H9 (cell line): Measurements from ENCODE around the gene BDH1. TPM values are rescaled to one million over a fixed set of nuclear protein-coding genes. Genes with fewer than 3 reads are reported as not detected.

Experiments used
- DNase-seq: peaks from one replicate; pipeline ENCODE4 v3.0.0-alpha.2; 2017
- H2AFZ ChIP-seq: one replicate; pipeline ENCODE4 v1.6.1; 2013; ENCODE audit warnings: mild to moderate bottlenecking, low read length, control low read depth, moderate library complexity
- H2AK5ac ChIP-seq: 2 replicates; pipeline ENCODE4 v1.6.1; 2013; ENCODE audit warnings: low read length, control low read depth, mixed read lengths; ENCODE audit not compliant: insufficient read length
- H2BK120ac ChIP-seq: one replicate; pipeline ENCODE4 v1.6.1; 2013; ENCODE audit warnings: low read depth, mild to moderate bottlenecking, low read length, control low read depth, inconsistent platforms; ENCODE audit not compliant: poor library complexity, severe bottlenecking
- H2BK12ac ChIP-seq: 2 replicates; pipeline ENCODE4 v1.6.1; 2013; ENCODE audit warnings: low read length, control low read depth, mixed read lengths, low read depth; ENCODE audit not compliant: insufficient read length
- H2BK15ac ChIP-seq: 2 replicates; pipeline ENCODE4 v1.6.1; 2013; ENCODE audit warnings: low read depth, low read length, control low read depth
- H2BK20ac ChIP-seq: one replicate; pipeline ENCODE4 v1.6.1; 2013; ENCODE audit warnings: low read depth, mild to moderate bottlenecking, low read length, control low read depth, inconsistent platforms; ENCODE audit not compliant: poor library complexity, severe bottlenecking
- H2BK5ac ChIP-seq: 2 replicates; pipeline ENCODE4 v1.6.1; 2013; ENCODE audit warnings: low read length, control low read depth, mixed read lengths; ENCODE audit not compliant: insufficient read length
- H3K14ac ChIP-seq: 2 replicates; pipeline ENCODE4 v1.6.1; 2013; ENCODE audit warnings: low read length, control low read depth; ENCODE audit not compliant: insufficient read depth
- H3K18ac ChIP-seq: 2 replicates; pipeline ENCODE4 v1.6.1; 2013; ENCODE audit warnings: low read depth, mild to moderate bottlenecking, mixed read lengths, low read length, control low read depth; ENCODE audit not compliant: insufficient read length
- H3K23ac ChIP-seq: 2 replicates; pipeline ENCODE4 v1.6.1; 2013; ENCODE audit warnings: low read length, control low read depth, mixed read lengths, low read depth; ENCODE audit not compliant: insufficient read length
- H3K23me2 ChIP-seq: 2 replicates; pipeline ENCODE4 v1.6.1; 2013; ENCODE audit warnings: low read depth, mild to moderate bottlenecking, mixed read lengths, low read length, control low read depth; ENCODE audit not compliant: insufficient read length, poor library complexity, severe bottlenecking
- H3K27ac ChIP-seq: 2 replicates; pipeline ENCODE4 v1.5.1; 2013; ENCODE audit warnings: low read length, control low read depth, mixed read lengths, low read depth; ENCODE audit not compliant: insufficient read length
- H3K27me3 ChIP-seq: 2 replicates; pipeline ENCODE4 v1.6.1; 2013; ENCODE audit warnings: low read length, control low read depth, inconsistent platforms; ENCODE audit not compliant: insufficient read depth
- H3K4ac ChIP-seq: 2 replicates; pipeline ENCODE4 v1.6.1; 2013; ENCODE audit warnings: low read depth, mild to moderate bottlenecking, control low read depth, inconsistent platforms, low read length, moderate library complexity
- H3K4me1 ChIP-seq: 2 replicates; pipeline ENCODE4 v1.6.1; 2013; ENCODE audit warnings: low read length, control low read depth, inconsistent platforms; ENCODE audit not compliant: insufficient read depth
- H3K4me2 ChIP-seq: 2 replicates; pipeline ENCODE4 v1.6.1; 2013; ENCODE audit warnings: low read length, control low read depth, mixed read lengths; ENCODE audit not compliant: insufficient read length, insufficient read depth
- H3K56ac ChIP-seq: 2 replicates; pipeline ENCODE4 v1.6.1; 2013; ENCODE audit warnings: low read depth, mild to moderate bottlenecking, mixed read lengths, low read length, control low read depth; ENCODE audit not compliant: insufficient read length
- H3K79me1 ChIP-seq: 2 replicates; pipeline ENCODE4 v1.6.1; 2013; ENCODE audit warnings: low read depth, mild to moderate bottlenecking, moderate library complexity, low read length, control low read depth, inconsistent platforms; ENCODE audit not compliant: insufficient read depth, poor library complexity, severe bottlenecking
- H3K79me2 ChIP-seq: 2 replicates; pipeline ENCODE4 v1.6.1; 2013; ENCODE audit warnings: low read length, control low read depth, inconsistent platforms; ENCODE audit not compliant: insufficient read depth
- H3K9ac ChIP-seq: 2 replicates; pipeline ENCODE4 v1.6.1; 2013; ENCODE audit warnings: low read length, control low read depth, mixed read lengths; ENCODE audit not compliant: insufficient read length; ENCODE audit errors: extremely low read depth
- H3K9me3 ChIP-seq: one replicate; pipeline ENCODE4 v1.6.1; 2013; ENCODE audit warnings: low read depth, low read length, inconsistent platforms; ENCODE audit not compliant: control insufficient read depth
- H3T11ph ChIP-seq: one replicate; pipeline ENCODE4 v1.6.1; 2013; ENCODE audit warnings: mild to moderate bottlenecking, low read length, control low read depth, inconsistent platforms
- H4K20me1 ChIP-seq: one replicate; pipeline ENCODE4 v1.6.1; 2013; ENCODE audit not compliant: control insufficient read depth, insufficient read length, insufficient read depth
- H4K5ac ChIP-seq: 2 replicates; pipeline ENCODE4 v1.6.1; 2013; ENCODE audit warnings: low read depth, mild to moderate bottlenecking, mixed read lengths, low read length, control low read depth; ENCODE audit not compliant: insufficient read length
- H4K8ac ChIP-seq: replicated peaks from 2 replicates; pipeline ENCODE4 v1.6.1; 2013; ENCODE audit warnings: low read length, control low read depth, mixed read lengths, low read depth; ENCODE audit not compliant: insufficient read length
- H4K91ac ChIP-seq: 2 replicates; pipeline ENCODE4 v1.6.1; 2013; ENCODE audit warnings: low read depth, mild to moderate bottlenecking, moderate library complexity, mixed read lengths, low read length, control low read depth; ENCODE audit not compliant: insufficient read length
- H3K27ac Mint-ChIP-seq, 3 experiments: 2 replicates in 2 of 3; 3 replicates in 1 of 3; pipeline ENCODE4 v1.8.0; 2020 to 2021; ENCODE audit warnings: mixed read lengths in 3 of 3, mild to moderate bottlenecking in 1 of 3, moderate library complexity in 1 of 3
- H3K27me3 Mint-ChIP-seq: 2 replicates; pipeline ENCODE4 v1.8.0; 2021; ENCODE audit warnings: low read depth, mild to moderate bottlenecking, moderate library complexity, mixed read lengths
- H3K36me3 Mint-ChIP-seq, 3 experiments: 2 replicates in 2 of 3; 3 replicates in 1 of 3; pipeline ENCODE4 v1.8.0; 2020 to 2021; ENCODE audit warnings: low read depth in 3 of 3, mixed read lengths in 3 of 3; ENCODE audit not compliant: insufficient read depth in 1 of 3
- H3K4me1 Mint-ChIP-seq, 2 experiments: 2 replicates each; pipeline ENCODE4 v1.8.0; 2020; ENCODE audit warnings: mixed read lengths in 2 of 2
- H3K4me3 Mint-ChIP-seq, 2 experiments: 2 replicates in 1 of 2; 3 replicates in 1 of 2; pipeline ENCODE4 v1.8.0; 2020 to 2021; ENCODE audit warnings: mild to moderate bottlenecking in 2 of 2, mixed read lengths in 2 of 2, moderate library complexity in 1 of 2
- H3K9me3 Mint-ChIP-seq, 2 experiments: 2 replicates in 1 of 2; 3 replicates in 1 of 2; pipeline ENCODE4 v1.8.0; 2020; ENCODE audit warnings: mild to moderate bottlenecking in 2 of 2, mixed read lengths in 2 of 2, moderate library complexity in 1 of 2
- CTCF ChIP-seq: fragments of 200-600 bp; sonication (generic); conservative IDR thresholded peaks from 3 replicates; pipeline ENCODE4 v1.8.0; 2021; ENCODE audit warnings: antibody characterized with exemption, mild to moderate bottlenecking
- WGBS: extraction: QIAGEN DNeasy Blood & Tissue Kit; methylation state at CpG from one replicate; pipeline ENCODE4 v1.1.7; 2013; ENCODE audit warnings: missing lambda C conversion rate, low lambda C conversion rate, mixed read lengths; ENCODE audit not compliant: insufficient read length; ENCODE audit errors: extremely low coverage; 5-methylcytosine and 5-hydroxymethylcytosine counted together
- total RNA-seq: library from RNA; stranded (reverse); gene quantifications from 2 replicates; pipeline ENCODE4 v1.2.1, GENCODE V29; 2021

Gene BDH1
- total RNA-seq, 1 experiment from 2014 or later, result 23.8 TPM

- Histone ChIP-seq H4K91ac (no peak overlapping the region), H2BK5ac (no peak overlapping the region), H2BK12ac (no peak overlapping the region), H4K5ac (no peak overlapping the region), H3T11ph (no peak overlapping the region), H2AK5ac (no peak overlapping the region), H3K27me3 (no peaks in the 10 kb centered on the region), H2BK15ac (no peak overlapping the region; the same call in 1 of the 2 replicates), H3K14ac (no peak overlapping the region), H3K56ac (no peak overlapping the region), H3K18ac (no peak overlapping the region), H3K4ac (no peak overlapping the region), H3K79me2 (no peaks in the 10 kb centered on the region), H2BK120ac (no peak overlapping the region), H3K9me3 (no peaks in the 10 kb centered on the region), H3K23ac (no peak overlapping the region), H3K23me2 (no peaks in the 10 kb centered on the region), H3K4me1 (no peaks in the 10 kb centered on the region; the same call in 1 of the 2 replicates), H3K4me2 (no peak overlapping the region), H3K27ac (no peak overlapping the region), H3K79me1 (no peaks in the 10 kb centered on the region), H2AFZ (no peak overlapping the region), H4K8ac (no peak overlapping the region), H3K9ac (no peak overlapping the region), H2BK20ac (no peak overlapping the region), H4K20me1 (no peaks in the 10 kb centered on the region)
- no peak overlapping the region for H3K4me3 Mint-ChIP-seq
- H3K27me3 Mint-ChIP-seq, result no peaks in the 10 kb centered on the region
- H3K36me3 Mint-ChIP-seq, result peaks cover 3 to 4% (median 4%) of the 10 kb centered on the region in 3 experiments; a peak in 4 of 7 replicates
- peaks cover 19 to 25% of the 10 kb centered on the region in 2 experiments for H3K4me1 Mint-ChIP-seq
- no peak for TF ChIP-seq CTCF
- H3K27ac Mint-ChIP-seq, result no peak overlapping the region
- no peaks in the 10 kb centered on the region for H3K9me3 Mint-ChIP-seq
- no peak for DNase-seq
- no CpG with 5 or more reads among the region's 5 CpGs for WGBS
Measured at GRCh38 chr3:197522881-197523441, 32.8 kb downstream of the BDH1 start.
